PFSK-1 (cell line): ENCODE results near the gene RBPMS2.

ENCODE experiments used
- POLR2AphosphoS5 ChIP-seq: IDR thresholded peaks from 2 replicates; pipeline ENCODE4 v1.6.1; 2012; ENCODE audit warnings: low read depth, mild to moderate bottlenecking, control low read depth, low read length, moderate library complexity
- SIN3A ChIP-seq: IDR thresholded peaks from 2 replicates; pipeline ENCODE4 v1.6.1; 2012; ENCODE audit warnings: mild to moderate bottlenecking, low read length, moderate library complexity, borderline replicate concordance; ENCODE audit not compliant: insufficient read depth
- TAF1 ChIP-seq: IDR thresholded peaks from 2 replicates; pipeline ENCODE4 v1.6.1; 2012; ENCODE audit warnings: low read length, control low read depth, borderline replicate concordance; ENCODE audit not compliant: insufficient read depth
- TF ChIP-seq, protein P1 (sequence below), 2 experiments: IDR thresholded peaks; 2 replicates each; pipeline versions ENCODE4 v1.6.1 to v1.8.0; 2011 to 2012; ENCODE audit warnings: low read depth in 2 of 2, low read length in 2 of 2, control low read depth in 1 of 2, inconsistent platforms in 1 of 2, mild to moderate bottlenecking in 1 of 2, moderate library complexity in 1 of 2; ENCODE audit not compliant: insufficient read depth in 1 of 2

GRCh38 chr15:64810497-64811326 lies 35.3 kb upstream of the RBPMS2 start:
- TF ChIP-seq SIN3A (no peak), TAF1 (no peak), POLR2AphosphoS5 (no peak)
- TF ChIP-seq, protein P1, sequence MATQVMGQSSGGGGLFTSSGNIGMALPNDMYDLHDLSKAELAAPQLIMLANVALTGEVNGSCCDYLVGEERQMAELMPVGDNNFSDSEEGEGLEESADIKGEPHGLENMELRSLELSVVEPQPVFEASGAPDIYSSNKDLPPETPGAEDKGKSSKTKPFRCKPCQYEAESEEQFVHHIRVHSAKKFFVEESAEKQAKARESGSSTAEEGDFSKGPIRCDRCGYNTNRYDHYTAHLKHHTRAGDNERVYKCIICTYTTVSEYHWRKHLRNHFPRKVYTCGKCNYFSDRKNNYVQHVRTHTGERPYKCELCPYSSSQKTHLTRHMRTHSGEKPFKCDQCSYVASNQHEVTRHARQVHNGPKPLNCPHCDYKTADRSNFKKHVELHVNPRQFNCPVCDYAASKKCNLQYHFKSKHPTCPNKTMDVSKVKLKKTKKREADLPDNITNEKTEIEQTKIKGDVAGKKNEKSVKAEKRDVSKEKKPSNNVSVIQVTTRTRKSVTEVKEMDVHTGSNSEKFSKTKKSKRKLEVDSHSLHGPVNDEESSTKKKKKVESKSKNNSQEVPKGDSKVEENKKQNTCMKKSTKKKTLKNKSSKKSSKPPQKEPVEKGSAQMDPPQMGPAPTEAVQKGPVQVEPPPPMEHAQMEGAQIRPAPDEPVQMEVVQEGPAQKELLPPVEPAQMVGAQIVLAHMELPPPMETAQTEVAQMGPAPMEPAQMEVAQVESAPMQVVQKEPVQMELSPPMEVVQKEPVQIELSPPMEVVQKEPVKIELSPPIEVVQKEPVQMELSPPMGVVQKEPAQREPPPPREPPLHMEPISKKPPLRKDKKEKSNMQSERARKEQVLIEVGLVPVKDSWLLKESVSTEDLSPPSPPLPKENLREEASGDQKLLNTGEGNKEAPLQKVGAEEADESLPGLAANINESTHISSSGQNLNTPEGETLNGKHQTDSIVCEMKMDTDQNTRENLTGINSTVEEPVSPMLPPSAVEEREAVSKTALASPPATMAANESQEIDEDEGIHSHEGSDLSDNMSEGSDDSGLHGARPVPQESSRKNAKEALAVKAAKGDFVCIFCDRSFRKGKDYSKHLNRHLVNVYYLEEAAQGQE (IDR thresholded peaks at IDR 0.05; ENCODE audit: insufficient read depth in 1 of 2, low read depth in 2 of 2, low read length in 2 of 2): no peak
